ENCODE data around the gene PDZD4.

PDZD4 gene

GRCh38 chrX:153794018-153794896 is 36.1 kb downstream of the PDZD4 start, which contains the start of the genes IDH3G and SSR4:
Gene IDH3G (minus strand): TSS chrX:153794375. CDS start chrX:153794326, 49 bp downstream.
Gene SSR4 (plus strand): TSS chrX:153794668. CDS start chrX:153794688, 20 bp downstream.
- peak within 1 kb of the TSS; percentile 100 for H3K4me3 ChIP-seq (ENCODE audit: low read length)
- WGBS: under 1% methylated on average over 92 of the region's 92 CpGs
- H3K36me3 ChIP-seq (ENCODE audit: insufficient read depth, low read length): peaks cover 34% of the 10 kb centered on the region
- peak within 1 kb of the TSS; percentile 95 for H3K27ac ChIP-seq (ENCODE audit: low read depth, low read length)
- 0 out of 2 replicates have a peak, but pooled peaks cover 3% of the 10 kb centered on the region for H3K4me1 ChIP-seq (ENCODE audit: insufficient read depth, low read length)
- no peaks in the 10 kb centered on the region for H3K27me3 ChIP-seq (ENCODE audit: insufficient read depth, low read length)
- peak within 1 kb of the TSS; percentile 100 for H3K9ac ChIP-seq (ENCODE audit: low read depth, low read length)
- no peaks in the 10 kb centered on the region for H3K9me3 ChIP-seq (ENCODE audit: insufficient read depth, low read depth, low read length)

GRCh38 chrX:153793291-153793690 is 37.1 kb downstream of the PDZD4 start:
- H3K4me3 ChIP-seq (ENCODE audit: low read length): peak overlapping the region; percentile 100
- 0 out of 2 replicates have a peak, but pooled peaks cover 3% of the 10 kb centered on the region for H3K4me1 ChIP-seq (ENCODE audit: insufficient read depth, low read length)
- H3K9me3 ChIP-seq (ENCODE audit: insufficient read depth, low read depth, low read length): no peaks in the 10 kb centered on the region
- no peaks in the 10 kb centered on the region for H3K27me3 ChIP-seq (ENCODE audit: insufficient read depth, low read length)
- peaks cover 25% of the 10 kb centered on the region for H3K36me3 ChIP-seq (ENCODE audit: insufficient read depth, low read length)
- WGBS: 40% methylated on average over 4 of the region's 7 CpGs
- H3K27ac ChIP-seq (ENCODE audit: low read depth, low read length): no peak overlapping the region
- H3K9ac ChIP-seq (ENCODE audit: low read depth, low read length): peak overlapping the region; percentile 100; the same call in 1 of the 2 replicates

- 0 out of 2 replicates have a peak, but pooled peaks cover 3% of the 10 kb centered on the region for H3K4me1 ChIP-seq (ENCODE audit: insufficient read depth, low read length)
- H3K4me3 ChIP-seq (ENCODE audit: low read length): no peak overlapping the region
- no peak overlapping the region for H3K9ac ChIP-seq (ENCODE audit: low read depth, low read length)
- 90% methylated on average over 5 of the region's 6 CpGs for WGBS
- H3K27me3 ChIP-seq (ENCODE audit: insufficient read depth, low read length): no peaks in the 10 kb centered on the region
- no peak overlapping the region for H3K27ac ChIP-seq (ENCODE audit: low read depth, low read length)
- H3K36me3 ChIP-seq (ENCODE audit: insufficient read depth, low read length): peaks cover 20% of the 10 kb centered on the region
- H3K9me3 ChIP-seq (ENCODE audit: insufficient read depth, low read depth, low read length): no peaks in the 10 kb centered on the region
These were observed 38.0 kb downstream of the PDZD4 start for GRCh38 chrX:153792368-153792767.

- Histone ChIP-seq H3K27ac (ENCODE audit: low read depth, low read length) (no peak overlapping the region), H3K27me3 (ENCODE audit: insufficient read depth, low read length) (no peaks in the 10 kb centered on the region), H3K4me3 (ENCODE audit: low read length) (no peak overlapping the region), H3K9ac (ENCODE audit: low read depth, low read length) (no peak overlapping the region), H3K36me3 (ENCODE audit: insufficient read depth, low read length) (peaks cover 15% of the 10 kb centered on the region), H3K9me3 (ENCODE audit: insufficient read depth, low read depth, low read length) (no peaks in the 10 kb centered on the region), H3K4me1 (ENCODE audit: insufficient read depth, low read length) (0 out of 2 replicates have a peak, but pooled peaks cover 3% of the 10 kb centered on the region)
- 94% methylated on average over 17 of the region's 17 CpGs for WGBS
These were observed 39.1 kb downstream of the PDZD4 start for GRCh38 chrX:153791104-153791852.

- Histone ChIP-seq H3K9me3 (ENCODE audit: insufficient read depth, low read depth, low read length) (no peaks in the 10 kb centered on the region), H3K27ac (ENCODE audit: low read depth, low read length) (no peak overlapping the region), H3K4me1 (ENCODE audit: insufficient read depth, low read length) (0 out of 2 replicates have a peak, but pooled peaks cover 3% of the 10 kb centered on the region), H3K36me3 (ENCODE audit: insufficient read depth, low read length) (peaks cover 19% of the 10 kb centered on the region), H3K27me3 (ENCODE audit: insufficient read depth, low read length) (no peaks in the 10 kb centered on the region), H3K9ac (ENCODE audit: low read depth, low read length) (no peak overlapping the region), H3K4me3 (ENCODE audit: low read length) (no peak overlapping the region)
- WGBS: 96% methylated on average over 12 of the region's 12 CpGs
These were observed 40.7 kb downstream of the PDZD4 start for GRCh38 chrX:153789654-153790053.

GRCh38 chrX:153786669-153787068 is 43.7 kb downstream of the PDZD4 start:
- no peak overlapping the region for H3K9ac ChIP-seq (ENCODE audit: low read depth, low read length)
- H3K4me1 ChIP-seq (ENCODE audit: insufficient read depth, low read length): no peaks in the 10 kb centered on the region
- WGBS: 95% methylated on average over 15 of the region's 15 CpGs
- peaks cover 19% of the 10 kb centered on the region for H3K36me3 ChIP-seq (ENCODE audit: insufficient read depth, low read length)
- H3K4me3 ChIP-seq (ENCODE audit: low read length): no peak overlapping the region
- no peaks in the 10 kb centered on the region for H3K9me3 ChIP-seq (ENCODE audit: insufficient read depth, low read depth, low read length)
- no peaks in the 10 kb centered on the region for H3K27me3 ChIP-seq (ENCODE audit: insufficient read depth, low read length)
- no peak overlapping the region for H3K27ac ChIP-seq (ENCODE audit: low read depth, low read length)

- Histone ChIP-seq H3K4me1 (ENCODE audit: insufficient read depth, low read length) (no peaks in the 10 kb centered on the region), H3K4me3 (ENCODE audit: low read length) (no peak overlapping the region), H3K27ac (ENCODE audit: low read depth, low read length) (no peak overlapping the region), H3K9me3 (ENCODE audit: insufficient read depth, low read depth, low read length) (no peaks in the 10 kb centered on the region), H3K27me3 (ENCODE audit: insufficient read depth, low read length) (no peaks in the 10 kb centered on the region), H3K9ac (ENCODE audit: low read depth, low read length) (no peak overlapping the region), H3K36me3 (ENCODE audit: insufficient read depth, low read length) (peaks cover 16% of the 10 kb centered on the region)
- WGBS: 95% methylated on average over 25 of the region's 27 CpGs
These were observed 45.9 kb downstream of the PDZD4 start for GRCh38 chrX:153784325-153784967.

- WGBS: 94% methylated on average over 24 of the region's 24 CpGs
- peaks cover 16% of the 10 kb centered on the region for H3K36me3 ChIP-seq (ENCODE audit: insufficient read depth, low read length)
These were observed 46.8 kb downstream of the PDZD4 start for GRCh38 chrX:153783378-153784013.

GRCh38 chrX:153782871-153783270 is 47.5 kb downstream of the PDZD4 start:
- H3K27ac ChIP-seq (ENCODE audit: low read depth, low read length): no peak overlapping the region
- no peaks in the 10 kb centered on the region for H3K4me1 ChIP-seq (ENCODE audit: insufficient read depth, low read length)
- 91% methylated on average over 11 of the region's 14 CpGs for WGBS
- H3K9ac ChIP-seq (ENCODE audit: low read depth, low read length): no peak overlapping the region
- no peak overlapping the region for H3K4me3 ChIP-seq (ENCODE audit: low read length)
- no peaks in the 10 kb centered on the region for H3K27me3 ChIP-seq (ENCODE audit: insufficient read depth, low read length)
- peaks cover 14% of the 10 kb centered on the region for H3K36me3 ChIP-seq (ENCODE audit: insufficient read depth, low read length)
- no peaks in the 10 kb centered on the region for H3K9me3 ChIP-seq (ENCODE audit: insufficient read depth, low read depth, low read length)

More at GRCh38 chrX:153783378-153784013, 46.8 kb downstream of the PDZD4 start:
- Histone ChIP-seq H3K9ac (ENCODE audit: low read depth, low read length) (no peak overlapping the region), H3K4me3 (ENCODE audit: low read length) (no peak overlapping the region), H3K27ac (ENCODE audit: low read depth, low read length) (no peak overlapping the region), H3K27me3 (ENCODE audit: insufficient read depth, low read length) (no peaks in the 10 kb centered on the region), H3K9me3 (ENCODE audit: insufficient read depth, low read depth, low read length) (no peaks in the 10 kb centered on the region), H3K4me1 (ENCODE audit: insufficient read depth, low read length) (no peaks in the 10 kb centered on the region)

- Histone ChIP-seq H3K4me1 (ENCODE audit: insufficient read depth, low read length) (no peaks in the 10 kb centered on the region), H3K9me3 (ENCODE audit: insufficient read depth, low read depth, low read length) (no peaks in the 10 kb centered on the region), H3K9ac (ENCODE audit: low read depth, low read length) (no peak overlapping the region), H3K36me3 (ENCODE audit: insufficient read depth, low read length) (peaks cover 12% of the 10 kb centered on the region), H3K27me3 (ENCODE audit: insufficient read depth, low read length) (no peaks in the 10 kb centered on the region), H3K4me3 (ENCODE audit: low read length) (no peak overlapping the region), H3K27ac (ENCODE audit: low read depth, low read length) (no peak overlapping the region)
- WGBS: 85% methylated on average over 11 of the region's 11 CpGs
These were observed 48.0 kb downstream of the PDZD4 start for GRCh38 chrX:153782313-153782712.
